GM12872 (cell line): ENCODE measurements around the gene SLC38A8.
A peak's percentile ranks its signal among the peaks of the same experiment; 100 is the strongest.

ENCODE experiments used
- TF ChIP-seq, protein P1 (sequence below): IDR thresholded peaks from 3 replicates; pipeline ENCODE4 v1.5.1; 2011; ENCODE audit warnings: low read depth, mild to moderate bottlenecking, low read length, moderate library complexity; ENCODE audit not compliant: insufficient read depth

The SLC38A8 gene

DNA sequence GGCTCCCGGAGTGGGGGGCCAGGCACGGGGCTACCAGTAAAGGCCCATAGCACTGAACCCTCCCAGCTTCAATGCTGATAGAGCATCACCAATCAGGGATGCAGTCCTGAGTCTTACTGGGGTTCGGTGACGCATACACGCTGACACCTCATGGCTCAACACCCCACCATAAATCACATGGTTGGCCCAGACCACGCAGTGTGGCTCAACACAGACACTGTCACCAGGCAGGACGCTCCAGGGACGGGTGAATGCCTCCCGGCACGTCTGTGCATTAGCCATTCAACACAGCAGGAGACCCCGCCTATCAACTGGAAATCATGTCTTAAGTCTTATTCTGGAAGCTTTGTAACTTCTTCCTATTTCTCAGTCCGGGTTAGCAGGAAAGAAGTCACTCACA, 39.6 kb downstream of the SLC38A8 start:
- TF ChIP-seq, protein P1, sequence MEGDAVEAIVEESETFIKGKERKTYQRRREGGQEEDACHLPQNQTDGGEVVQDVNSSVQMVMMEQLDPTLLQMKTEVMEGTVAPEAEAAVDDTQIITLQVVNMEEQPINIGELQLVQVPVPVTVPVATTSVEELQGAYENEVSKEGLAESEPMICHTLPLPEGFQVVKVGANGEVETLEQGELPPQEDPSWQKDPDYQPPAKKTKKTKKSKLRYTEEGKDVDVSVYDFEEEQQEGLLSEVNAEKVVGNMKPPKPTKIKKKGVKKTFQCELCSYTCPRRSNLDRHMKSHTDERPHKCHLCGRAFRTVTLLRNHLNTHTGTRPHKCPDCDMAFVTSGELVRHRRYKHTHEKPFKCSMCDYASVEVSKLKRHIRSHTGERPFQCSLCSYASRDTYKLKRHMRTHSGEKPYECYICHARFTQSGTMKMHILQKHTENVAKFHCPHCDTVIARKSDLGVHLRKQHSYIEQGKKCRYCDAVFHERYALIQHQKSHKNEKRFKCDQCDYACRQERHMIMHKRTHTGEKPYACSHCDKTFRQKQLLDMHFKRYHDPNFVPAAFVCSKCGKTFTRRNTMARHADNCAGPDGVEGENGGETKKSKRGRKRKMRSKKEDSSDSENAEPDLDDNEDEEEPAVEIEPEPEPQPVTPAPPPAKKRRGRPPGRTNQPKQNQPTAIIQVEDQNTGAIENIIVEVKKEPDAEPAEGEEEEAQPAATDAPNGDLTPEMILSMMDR, result no peak

DNA sequence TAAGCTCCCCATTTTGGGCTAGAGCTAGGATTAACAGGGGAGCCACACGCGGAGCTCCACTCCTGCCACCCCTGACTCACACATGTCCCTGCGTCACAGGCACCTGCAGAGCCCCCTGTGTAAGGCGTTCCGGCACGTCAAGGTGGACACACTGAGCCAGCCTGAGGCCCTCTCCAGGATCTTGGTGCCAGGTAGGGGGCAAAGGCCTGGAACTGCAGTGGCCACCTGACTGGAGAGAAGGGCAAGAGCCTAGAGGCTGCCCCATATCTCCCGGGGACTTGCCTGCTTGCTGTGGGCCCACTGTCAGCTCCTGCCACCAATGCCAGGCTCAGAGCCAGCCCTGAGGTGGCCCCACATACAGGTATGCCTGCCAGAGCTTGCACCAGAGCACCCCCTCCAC, 40.9 kb downstream of the SLC38A8 start:
- TF ChIP-seq, protein P1, result no peak

DNA sequence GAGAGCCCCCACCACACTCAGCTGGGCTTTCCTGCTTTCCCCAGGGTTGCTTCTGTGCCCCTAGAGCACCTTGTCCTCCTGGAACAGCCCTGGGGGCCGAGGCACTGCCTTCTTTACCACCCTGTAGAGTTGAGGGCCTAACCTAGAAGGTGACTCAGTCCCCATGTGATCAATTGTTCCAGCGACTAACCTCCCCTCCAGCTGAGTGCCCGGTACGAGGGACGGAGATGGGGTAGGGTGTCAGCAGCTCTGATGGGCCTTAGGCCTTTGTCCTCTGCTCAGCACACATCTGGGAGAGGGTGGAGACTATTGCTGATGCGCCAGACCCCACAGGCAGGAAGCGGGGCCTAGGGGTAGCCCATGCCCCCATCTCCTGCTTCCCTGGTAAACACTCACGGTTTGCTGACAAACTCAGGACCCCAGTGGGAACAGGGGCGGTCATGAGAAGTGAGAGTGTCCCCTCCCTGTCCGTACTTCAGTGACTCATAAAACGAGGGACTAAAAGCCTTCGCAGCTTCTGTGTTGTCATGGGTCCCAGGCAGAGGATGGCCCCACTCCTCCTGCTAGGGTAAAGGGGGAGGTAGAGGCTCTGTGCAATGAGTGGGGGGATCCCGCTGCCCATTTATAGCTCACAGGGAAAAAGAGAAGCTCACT, 41.5 kb downstream of the SLC38A8 start:
- TF ChIP-seq, protein P1, result no peak

DNA sequence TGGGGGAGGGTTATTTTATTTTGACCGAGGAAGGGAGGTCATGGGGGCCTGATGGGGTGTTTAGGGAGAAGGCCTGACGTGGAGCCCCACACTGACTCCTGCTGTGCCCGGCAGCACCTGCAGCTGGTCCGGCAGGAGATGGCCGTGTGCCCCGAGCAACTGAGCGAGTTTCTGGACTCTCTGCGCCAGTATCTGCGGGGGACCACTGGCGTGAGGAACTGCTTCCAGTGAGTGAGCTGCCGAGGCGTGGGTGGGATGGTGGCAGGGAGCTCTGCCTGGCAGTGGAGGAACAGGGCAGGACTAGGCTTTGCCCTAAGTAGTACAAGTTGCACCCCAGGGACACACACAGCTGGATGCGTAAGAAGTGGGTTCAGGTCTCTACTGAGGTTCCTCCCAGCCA, 44.5 kb downstream of the SLC38A8 start:
- TF ChIP-seq, protein P1, result no peak

DNA sequence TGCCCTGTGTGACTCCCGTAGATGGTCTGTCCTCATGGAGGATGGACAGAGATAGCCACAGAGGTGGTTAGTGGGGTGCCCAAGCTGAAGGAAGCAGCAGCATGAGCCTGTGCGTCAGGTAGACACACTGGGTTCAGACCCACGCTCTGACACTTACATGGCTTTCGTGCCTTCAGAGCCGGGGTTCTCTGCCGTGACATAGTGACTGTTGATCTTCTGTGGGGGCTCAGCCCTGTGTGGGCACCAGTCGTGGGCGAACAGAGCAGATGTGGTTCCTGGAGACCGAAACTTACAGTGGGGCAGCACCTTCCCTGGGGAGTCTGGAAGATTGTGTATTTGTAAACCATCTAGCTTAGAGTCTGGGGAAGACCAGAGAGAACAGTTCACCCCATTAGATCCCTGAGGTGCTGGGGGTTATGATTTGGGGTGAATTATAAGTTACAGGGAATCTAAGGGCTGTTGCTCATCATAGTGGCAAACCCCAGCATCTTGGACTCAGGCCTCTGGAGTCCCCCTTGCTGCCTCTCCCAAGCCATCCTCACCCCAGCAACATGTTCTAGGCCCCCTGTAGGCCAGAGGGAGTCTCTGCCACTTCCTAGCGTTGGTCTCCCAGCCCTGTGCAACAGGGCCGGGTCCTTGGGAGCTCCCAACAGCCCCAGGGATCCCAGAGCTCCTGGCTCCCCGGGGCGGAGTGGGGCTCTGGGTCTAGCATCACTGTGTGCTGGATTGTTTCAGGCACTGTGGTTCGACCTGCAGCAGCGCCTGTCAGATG, 45.9 kb downstream of the SLC38A8 start:
- TF ChIP-seq, protein P1, result peak; percentile 14; the same call in 1 of the 3 replicates

DNA sequence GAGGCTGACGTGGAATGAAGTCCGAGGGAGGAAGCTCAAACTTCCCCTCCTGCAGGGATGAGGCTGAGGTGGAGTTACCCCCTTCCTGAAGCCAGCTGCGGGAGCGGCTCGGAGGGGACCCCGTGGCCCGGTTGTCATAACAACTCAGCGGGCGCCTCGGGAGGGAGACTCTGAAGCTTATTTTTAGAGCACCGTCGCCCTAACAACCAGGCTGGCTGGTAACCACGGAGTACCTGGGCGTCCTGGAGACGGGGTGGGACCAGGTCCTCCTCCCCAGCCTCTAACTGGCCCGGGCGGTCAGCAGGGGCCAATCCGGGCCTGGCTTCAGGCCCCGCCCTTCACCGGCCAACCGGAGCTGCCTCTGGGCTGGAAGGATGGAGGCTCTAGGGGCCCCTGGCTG, 46.8 kb downstream of the SLC38A8 start:
- TF ChIP-seq, protein P1, result no peak

DNA sequence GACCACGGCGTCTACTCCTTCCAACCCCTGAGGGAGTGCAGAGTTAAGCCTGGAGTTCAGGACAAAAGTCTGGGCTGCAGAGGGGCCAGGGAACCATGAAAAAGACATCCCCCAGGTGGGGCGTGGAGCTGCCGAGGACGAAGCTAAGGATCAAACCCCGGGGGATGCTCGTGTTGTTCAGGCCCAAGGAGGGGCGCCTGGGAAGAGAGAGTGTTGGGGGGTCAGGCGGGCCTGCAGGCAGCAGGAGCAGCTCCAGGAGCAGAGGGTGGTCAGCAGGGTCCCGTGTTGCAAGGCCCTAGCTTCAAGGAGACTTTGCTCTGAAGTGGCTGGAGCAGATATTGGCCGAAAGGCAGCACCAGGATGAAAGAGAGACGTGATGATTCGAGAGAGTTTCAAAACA, 47.9 kb downstream of the SLC38A8 start:
- TF ChIP-seq, protein P1, result no peak
